NAMALWA (cell line): Measurements from ENCODE around the gene PEX10.

Source experiments
- DNase-seq: peaks from one replicate; pipeline ENCODE4 v3.0.0-alpha.2; 2015; ENCODE audit warnings: low spot score

PEX10 gene

GRCh38 chr1:2425892-2426291 is 13.5 kb upstream of the PEX10 start:
- DNase-seq: no peak

- DNase-seq: no peak
Observed at GRCh38 chr1:2422523-2422922, 10.2 kb upstream of the PEX10 start.

- no peak for DNase-seq
Observed at GRCh38 chr1:2419416-2419815, 7.1 kb upstream of the PEX10 start.

- no peak for DNase-seq
Observed at GRCh38 chr1:2418791-2419320, 6.5 kb upstream of the PEX10 start.

GRCh38 chr1:2417833-2418225 is 5.5 kb upstream of the PEX10 start:
- DNase-seq: no peak

GRCh38 chr1:2417083-2417832 is 4.9 kb upstream of the PEX10 start:
- no peak for DNase-seq

DNA sequence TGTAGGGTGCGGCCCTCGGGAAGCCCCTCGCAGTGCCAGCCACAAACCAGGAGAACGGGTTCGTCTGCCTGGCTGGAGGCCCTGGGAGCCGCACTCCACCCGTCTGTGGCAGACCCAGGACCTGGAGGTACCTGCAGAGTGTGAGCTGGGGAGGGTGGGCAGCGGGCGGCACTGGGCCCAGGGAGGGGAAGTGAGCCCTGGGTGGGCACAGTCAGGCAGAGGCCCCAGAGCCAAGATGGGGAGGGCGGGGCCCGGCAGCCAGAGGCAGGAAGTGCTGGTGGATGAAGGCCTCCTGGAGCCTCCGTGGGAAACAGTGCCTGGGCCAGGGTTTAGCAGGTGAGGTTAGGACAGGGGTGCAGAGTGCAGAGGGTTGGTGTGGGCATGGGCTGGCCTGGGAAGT is 4.0 kb upstream of the PEX10 start:
- no peak for DNase-seq

- DNase-seq: no peak
Observed at GRCh38 chr1:2415801-2416208, 3.4 kb upstream of the PEX10 start.

DNA sequence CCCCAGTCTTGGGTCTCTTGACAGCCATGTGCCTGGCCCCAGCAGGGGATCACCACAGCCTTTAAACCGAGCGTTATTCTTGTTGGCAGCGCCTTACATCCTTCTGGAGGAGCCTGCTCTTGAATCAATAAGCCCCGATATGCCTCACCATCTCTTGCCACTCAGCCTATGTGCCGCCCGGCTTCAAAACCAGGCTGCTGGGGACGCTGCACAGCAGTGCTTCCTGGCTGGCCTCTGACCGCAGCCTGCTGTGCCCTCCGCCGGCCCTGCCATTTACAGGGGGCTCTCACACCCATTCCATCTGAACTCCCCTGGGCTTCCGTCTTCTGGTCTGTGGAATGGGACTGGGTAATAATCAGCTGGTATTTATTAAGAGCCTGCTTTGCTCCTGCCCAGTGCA is 3.0 kb upstream of the PEX10 start:
- no peak for DNase-seq

- peak; percentile 87 for DNase-seq
Observed at GRCh38 chr1:2414297-2414958, 2.1 kb upstream of the PEX10 start.

- peak; percentile 44 for DNase-seq
Observed at GRCh38 chr1:2413495-2414296, 1.3 kb upstream of the PEX10 start.

GRCh38 chr1:2412773-2413494 is 570 bp upstream of the PEX10 start:
- DNase-seq: peak; percentile 69

DNA sequence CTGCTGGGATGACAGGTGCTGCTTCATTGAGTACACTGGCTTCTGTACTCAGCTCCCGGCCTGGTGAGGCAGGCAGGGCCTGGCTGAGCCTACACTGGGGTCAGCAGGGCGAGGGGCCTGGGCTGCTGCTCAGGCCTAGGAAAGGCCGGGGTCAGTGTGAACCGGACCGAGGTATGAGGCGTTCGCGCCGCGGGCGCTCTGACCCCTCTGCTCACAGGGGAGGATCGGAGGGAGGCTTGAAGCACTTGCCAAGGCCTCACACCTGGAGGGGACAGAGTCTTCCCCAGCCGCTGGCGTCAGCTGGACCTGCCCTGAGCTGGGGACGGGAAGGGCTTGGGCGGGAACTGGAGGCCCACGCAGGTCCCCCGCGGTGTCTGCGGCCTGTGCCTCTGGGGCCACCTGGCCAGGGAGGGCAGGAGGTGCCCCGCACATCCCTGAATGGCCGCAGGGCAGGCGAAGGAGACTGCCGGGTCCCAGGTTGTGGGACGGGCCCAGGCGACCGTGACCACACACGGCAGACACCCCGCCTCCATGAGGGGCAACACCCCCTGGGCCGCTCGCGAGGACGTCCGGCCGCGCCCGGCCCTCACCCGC is 466 bp downstream of the PEX10 start:
- no peak for DNase-seq

- no peak for DNase-seq
Observed at GRCh38 chr1:2409745-2410144, 2.6 kb downstream of the PEX10 start.

DNA sequence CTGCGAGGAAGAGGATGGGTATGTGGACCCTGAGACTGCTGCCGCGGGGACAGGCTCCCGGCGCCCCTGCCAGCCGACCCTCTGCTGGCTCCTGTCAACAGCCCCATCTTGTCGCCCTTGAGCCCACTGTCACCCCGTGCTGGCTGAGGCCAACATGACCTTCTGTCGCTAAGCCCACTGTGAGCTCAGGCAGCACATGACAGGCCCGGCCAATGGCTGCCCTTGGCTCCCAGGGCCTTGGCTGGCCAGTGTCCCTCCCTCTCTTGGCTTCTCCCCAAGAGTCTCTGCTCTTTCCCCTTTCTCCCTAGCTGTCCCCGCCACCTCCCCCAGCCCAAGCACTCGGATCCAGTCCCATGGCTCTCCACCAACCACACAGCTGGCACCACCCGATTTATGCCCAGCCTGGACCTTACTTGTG is 3.5 kb downstream of the PEX10 start:
- DNase-seq: no peak

GRCh38 chr1:2408456-2408855 is 3.9 kb downstream of the PEX10 start:
- DNase-seq: no peak

- no peak for DNase-seq
Observed at GRCh38 chr1:2407991-2408275, 4.4 kb downstream of the PEX10 start.

DNA sequence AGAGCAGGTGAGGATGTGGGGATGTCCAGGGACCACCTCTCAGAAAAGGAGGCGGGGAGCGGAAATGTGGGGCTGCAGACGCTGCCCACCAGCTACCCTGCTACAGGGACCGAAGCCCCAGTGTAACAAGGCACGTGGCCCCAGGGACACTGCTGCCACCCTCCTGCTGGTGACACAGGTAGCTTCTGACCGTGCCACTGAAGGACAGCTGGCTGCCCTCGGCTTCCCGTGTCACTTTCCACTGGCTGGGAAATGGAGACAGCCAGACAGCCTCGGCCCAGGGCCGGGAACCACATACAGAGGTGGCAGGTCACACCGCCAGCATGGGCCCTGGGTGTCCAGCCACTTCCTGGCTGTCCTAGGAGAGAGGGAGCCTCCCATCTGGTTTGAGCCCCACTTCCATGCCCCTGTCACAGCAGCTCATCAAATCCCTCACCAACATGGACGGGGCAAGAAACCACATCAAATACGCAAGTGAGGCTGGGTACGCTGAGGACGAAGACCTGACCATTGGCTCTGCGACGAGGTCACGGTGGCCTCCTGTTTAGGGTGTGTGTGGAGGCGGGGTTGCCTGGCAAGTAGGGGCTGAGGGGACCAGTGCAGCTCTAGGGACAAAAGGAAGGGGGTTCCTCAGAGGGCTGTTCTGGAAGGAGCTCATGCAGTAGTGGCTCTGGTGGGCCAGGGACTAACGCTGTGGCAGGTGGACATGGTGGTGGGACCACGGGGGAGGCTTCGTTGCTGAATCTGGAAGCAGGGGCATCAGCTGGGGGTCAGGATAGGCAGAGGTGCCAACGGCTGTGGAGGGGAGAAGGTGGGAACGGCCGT is 5.0 kb downstream of the PEX10 start:
- DNase-seq: no peak

DNA sequence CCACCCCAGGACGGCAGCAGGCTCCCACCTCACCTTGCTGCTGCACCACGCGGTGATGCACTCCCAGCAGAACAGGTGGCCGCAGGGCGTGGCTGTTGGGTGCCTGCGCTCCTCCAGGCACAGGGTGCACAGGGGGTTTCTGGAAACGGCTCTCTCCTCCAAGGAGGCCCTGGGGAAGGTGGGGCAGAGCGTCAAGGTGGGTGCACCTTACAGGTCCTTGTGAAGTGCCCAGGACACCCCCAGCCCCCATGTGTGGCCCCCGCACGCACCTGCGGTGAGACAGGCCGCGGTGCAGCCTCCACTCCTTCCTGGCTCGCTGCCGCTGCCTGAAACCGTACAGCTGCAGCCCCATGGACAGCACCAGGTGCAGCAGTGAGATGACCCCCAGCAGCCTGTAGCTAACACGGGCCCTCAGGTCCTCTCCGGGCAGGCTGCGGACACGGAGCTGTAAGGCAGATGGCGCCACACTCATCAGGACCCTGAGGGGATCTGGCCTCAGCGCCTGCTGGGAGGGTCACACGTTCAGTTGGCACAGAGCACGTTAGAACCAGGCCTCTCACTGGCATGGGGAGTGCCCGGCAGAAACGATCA is 5.8 kb downstream of the PEX10 start:
- no peak for DNase-seq

- no peak for DNase-seq
Observed at GRCh38 chr1:2405588-2406295, 6.6 kb downstream of the PEX10 start.
